GM19452 (cell line): ENCODE data around the gene DPF3.
"Not testable (repeated sequence)": the region's sequence is repeated elsewhere in the genome, so short reads cannot be mapped to it uniquely, and the experiment has no call there.

Source experiments
- ATAC-seq: cut with Tn5 transposase; IDR thresholded peaks from one replicate; pipeline ENCODE4 v1.9.1; 2021; ENCODE audit not compliant: unreplicated experiment

The DPF3 gene

DNA sequence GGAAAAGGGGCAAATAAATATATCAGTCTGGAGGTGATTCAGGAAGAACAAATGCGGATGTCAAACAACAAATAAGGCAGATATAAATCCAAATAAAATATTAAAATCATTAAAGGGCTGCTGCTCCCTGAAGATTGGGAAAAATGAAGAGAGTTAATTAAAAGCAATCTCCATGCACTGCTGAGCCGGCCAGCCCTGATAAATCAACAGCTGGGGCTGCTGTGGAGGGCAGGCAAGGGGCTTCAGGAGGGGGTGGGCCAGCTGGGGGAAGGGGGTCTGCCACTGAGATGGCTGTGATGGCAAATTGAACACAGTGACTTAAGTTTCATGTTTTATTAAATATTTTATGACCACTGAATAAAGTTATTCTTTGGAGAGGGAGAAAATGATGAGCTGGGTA lies 12.4 kb downstream of the DPF3 start:
- ATAC-seq: no peak

GRCh38 chr14:72880820-72881219 lies 13.1 kb downstream of the DPF3 start:
- no peak for ATAC-seq

- ATAC-seq: no peak
These were observed 13.7 kb downstream of the DPF3 start for GRCh38 chr14:72880164-72880563.

- no peak for ATAC-seq
These were observed 14.5 kb downstream of the DPF3 start for GRCh38 chr14:72879431-72879830.

DNA sequence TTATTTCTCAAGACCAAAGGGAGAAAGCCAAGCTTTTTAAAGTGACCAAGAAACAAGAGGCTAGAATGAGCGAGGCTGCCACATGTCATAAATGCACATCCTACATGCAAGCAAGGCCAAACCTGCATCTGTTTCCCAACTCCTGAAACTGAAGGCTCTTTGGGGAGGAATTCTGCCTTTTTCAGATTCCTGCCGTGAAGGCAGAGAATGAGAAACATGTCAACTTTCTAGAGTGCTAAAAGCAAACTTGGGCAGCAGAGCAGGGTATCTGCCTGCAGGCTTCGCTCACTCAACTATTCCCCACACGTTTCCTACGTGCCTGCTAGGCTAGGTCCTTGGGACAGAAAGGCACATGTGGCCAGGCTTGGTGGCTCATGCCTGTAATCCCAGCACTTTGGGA lies 15.2 kb downstream of the DPF3 start:
- ATAC-seq: no peak

DNA sequence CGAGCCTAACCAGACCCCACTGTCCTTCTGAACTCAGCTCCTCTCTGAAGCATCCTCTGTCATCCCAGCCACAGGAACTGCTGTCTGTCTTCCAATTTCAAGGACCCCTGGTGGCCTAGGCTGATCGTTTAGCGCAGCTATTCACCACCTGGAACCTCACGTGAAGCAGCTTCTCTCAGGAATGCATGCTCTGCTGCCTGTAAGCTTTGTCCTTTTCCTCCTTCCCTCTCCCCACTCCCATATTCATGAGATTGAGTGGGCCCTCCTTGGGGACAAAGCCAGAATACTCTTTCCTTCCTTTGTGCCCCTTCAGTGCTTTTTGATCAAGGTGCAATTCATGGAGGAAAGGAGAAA lies 17.2 kb downstream of the DPF3 start:
- no peak for ATAC-seq

DNA sequence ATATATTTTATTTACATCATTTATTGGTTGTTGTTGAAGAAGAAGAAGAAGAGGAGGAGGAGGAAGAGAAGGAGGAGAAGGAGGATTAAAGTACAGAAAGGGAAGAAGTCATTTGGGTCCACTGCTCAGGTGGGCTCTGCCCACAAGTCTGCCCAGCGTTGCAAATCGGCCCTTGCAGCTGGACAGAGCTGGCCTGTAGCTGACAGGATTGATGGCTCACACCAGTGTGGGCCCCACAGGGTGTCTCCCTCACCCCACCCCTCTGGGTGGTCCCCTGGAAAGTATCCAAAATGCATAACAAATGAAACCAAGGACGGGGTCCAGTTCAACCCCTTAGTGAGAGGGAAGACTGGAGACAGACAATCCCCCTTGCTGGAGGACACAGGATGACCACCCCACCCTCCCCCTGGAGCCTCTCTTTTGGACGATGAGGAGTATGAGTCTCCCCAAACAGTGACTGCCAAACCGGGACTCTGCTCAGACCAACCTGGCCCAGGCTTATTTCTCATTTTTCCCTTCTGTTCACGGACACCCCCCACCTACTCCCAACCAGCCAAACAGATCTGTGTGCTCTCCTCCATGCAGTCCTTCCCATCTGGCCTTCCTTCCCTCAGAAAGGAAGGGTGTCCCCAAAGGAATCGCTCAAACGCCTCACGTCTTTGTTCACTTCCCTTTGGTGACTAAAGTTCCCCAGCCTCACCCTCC lies 17.7 kb downstream of the DPF3 start:
- ATAC-seq: no peak

- not testable (repeated sequence) for ATAC-seq
These were observed 23.0 kb downstream of the DPF3 start for GRCh38 chr14:72870878-72871277.

DNA sequence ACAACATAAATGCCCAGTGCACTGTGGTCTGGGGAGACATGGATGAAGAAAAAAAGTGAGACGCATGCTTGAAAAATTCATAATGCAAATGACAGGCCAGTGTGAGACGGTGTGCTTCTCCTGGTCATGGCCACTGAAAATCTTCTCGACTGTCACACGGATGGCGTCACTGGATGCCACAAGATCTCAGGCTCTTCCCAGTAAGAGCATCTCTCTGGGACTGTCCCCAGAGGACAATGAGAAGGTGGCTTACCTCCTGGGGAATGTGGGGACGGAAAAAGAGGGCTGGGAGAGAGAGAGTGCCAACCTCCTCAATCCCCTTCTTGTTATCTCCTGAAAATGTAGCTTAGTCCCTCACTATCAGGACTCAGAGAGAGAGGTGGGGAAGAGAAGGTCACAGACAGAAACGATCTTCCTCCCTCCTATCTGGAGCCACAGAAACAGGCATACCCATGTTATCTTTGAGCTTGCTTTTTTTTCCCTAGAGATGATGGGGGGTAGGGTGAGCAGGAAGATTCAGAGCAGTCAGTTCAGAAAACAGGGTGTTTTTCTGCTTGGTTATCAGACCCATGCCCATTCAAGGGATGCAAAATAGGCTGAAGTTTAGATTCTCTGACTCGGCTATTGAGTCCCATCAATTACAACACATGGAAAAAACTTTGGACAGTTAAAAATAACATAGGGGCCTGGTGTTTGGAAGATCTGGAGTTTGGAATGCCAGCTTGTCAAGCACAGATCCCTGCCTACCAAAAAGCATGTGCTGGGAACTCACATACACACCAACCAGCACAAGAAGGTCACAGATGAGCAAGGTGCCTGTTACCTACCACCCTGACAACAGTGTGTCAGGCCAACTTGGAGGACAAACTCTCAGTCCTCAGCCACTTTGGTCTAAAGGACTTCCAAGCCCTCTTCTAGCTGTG lies 24.2 kb downstream of the DPF3 start:
- ATAC-seq: no peak

DNA sequence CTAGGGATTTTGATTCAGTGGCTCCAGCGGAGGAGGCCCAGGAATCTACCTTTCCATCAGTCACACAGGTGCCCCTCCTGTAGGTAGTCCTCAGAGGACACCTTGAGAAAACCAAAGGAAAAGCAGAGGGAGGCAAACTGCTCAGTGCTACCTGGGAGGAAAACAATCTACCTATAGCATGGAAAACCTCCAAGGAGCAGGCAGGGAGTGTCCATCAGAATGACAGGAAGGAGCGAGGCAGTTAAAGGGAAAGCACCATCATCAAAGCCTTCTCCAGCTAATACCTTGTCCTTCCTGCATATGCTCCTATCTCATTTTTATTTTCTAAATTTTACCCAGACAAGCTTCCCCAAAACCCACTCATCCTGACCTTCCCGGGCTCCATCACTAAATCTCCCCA lies 25.4 kb downstream of the DPF3 start:
- no peak for ATAC-seq

DNA sequence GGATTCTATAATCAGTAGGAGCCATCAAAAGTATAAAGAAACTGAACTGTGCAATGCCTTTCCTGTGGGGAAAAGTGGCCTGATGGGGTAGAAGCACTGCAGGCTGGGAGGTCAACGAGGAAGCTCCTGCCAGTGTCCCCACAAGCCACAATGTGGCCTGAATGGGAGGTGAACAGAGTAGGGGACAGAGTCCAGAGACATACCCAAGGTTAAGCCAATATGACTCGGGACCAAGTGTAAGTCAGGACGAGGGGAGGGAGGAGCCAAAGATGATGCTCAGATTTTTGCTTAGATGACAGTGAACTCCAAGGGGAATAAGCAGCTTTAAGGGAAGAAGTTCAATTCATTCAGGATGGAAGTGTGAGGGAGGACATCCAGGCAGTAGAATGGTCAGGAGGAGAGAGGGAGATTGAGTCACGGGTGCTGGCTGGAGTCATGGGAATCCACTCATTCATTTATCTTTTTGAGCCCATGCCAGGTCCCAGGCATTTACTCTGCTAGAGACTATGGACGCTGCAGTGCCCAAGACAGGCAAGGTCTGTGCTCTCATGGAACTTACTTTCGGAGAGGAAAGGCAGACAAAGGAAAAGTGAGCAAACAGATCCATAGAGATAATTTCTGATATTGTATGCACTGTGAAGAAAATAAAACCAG lies 29.1 kb downstream of the DPF3 start:
- no peak for ATAC-seq

GRCh38 chr14:72863216-72864006 lies 30.5 kb downstream of the DPF3 start:
- no peak for ATAC-seq

- ATAC-seq: no peak
These were observed 37.2 kb downstream of the DPF3 start for GRCh38 chr14:72856530-72857266.

DNA sequence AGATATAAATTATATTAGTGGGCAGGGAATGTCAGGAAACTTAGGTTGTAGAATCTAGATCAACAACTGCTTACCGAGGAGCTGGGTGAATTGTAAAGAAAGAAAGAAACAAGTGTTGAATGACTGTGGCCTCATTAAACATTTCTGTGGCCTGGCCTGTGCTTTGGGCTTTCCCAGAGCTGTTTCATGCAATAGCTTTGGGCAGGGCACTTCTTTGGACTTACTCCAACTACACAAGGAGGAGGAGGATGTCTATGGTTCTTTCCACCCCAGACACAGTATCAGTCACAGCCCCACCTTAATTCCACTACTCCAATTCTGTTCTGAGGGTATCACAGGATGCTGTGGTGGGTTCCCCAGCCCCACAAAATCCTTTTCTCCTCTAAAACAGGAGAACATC lies 38.0 kb downstream of the DPF3 start:
- ATAC-seq: no peak

DNA sequence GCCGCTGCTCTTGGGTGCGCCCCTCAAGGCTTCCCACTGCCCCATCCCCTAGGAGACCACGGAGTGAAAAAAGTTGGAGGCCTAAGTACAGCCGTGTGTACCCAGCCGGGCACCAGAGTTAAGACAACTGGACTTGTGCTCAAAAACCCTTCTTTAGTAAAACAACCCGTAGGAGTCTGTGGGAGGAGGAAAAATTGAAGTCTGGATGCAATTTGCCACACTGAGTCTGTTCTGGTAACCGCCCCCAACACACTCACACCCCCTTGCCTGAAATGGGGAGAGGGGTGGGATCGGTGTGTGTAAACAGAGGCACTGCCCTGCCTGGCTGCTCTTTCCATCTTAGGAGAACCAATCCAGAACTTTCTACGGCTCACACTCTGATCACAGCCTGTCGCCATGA lies 41.7 kb downstream of the DPF3 start:
- no peak for ATAC-seq

DNA sequence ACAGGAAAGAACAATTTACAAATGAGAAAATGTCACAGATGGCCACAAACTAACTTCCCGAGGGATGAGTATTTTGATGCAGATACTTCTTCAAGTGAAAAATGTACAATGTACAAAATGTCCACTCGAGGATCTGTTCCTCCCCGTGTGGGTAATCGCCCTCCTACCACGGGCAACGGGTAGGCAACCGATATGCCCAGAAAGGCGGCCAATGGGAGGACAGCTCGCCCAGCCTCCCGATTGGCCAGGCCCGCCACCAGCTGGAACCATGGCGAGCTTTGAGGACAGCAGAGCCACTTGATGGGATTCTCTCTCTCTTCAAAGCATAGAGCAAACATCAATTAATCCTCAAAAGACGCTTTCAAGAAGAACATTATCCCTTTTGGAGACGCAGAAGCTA lies 42.3 kb downstream of the DPF3 start:
- no peak for ATAC-seq

- no peak for ATAC-seq
These were observed 43.5 kb downstream of the DPF3 start for GRCh38 chr14:72850360-72850759.

- ATAC-seq: no peak
These were observed 44.7 kb downstream of the DPF3 start for GRCh38 chr14:72849222-72849621.

DNA sequence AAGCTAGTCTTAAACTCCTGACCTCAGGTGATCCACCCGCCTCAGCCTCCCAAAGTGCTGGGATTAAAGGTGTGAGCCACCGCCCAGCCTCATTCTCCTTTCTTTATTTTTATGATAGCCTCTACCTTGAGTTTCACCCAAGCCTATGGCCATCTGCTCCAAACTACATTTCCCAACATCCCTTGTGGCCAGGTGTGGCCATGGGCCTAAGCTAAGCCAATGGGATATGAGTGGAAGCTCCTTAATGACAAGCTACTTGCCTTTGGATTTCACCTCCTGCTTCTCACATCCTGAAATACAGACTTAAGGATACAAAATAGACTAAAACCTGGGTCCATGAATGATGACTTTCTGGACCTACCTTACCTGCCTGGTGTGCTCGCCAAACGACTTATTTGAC lies 46.2 kb downstream of the DPF3 start:
- ATAC-seq: no peak

- ATAC-seq: no peak
These were observed 48.2 kb downstream of the DPF3 start for GRCh38 chr14:72845683-72846082.
